Aorta (tissue), 5 donors: Measurements from ENCODE around the gene SPDYE4. TPM values are rescaled to one million over a fixed set of nuclear protein-coding genes. Genes with fewer than 3 reads are reported as not detected.

Source experiments
- ATAC-seq: fragments of 200-7000 bp; cut with Tn5 transposase; one replicate; pipeline ENCODE4 v1.9.1; 2022; ENCODE audit warnings: moderate library complexity; ENCODE audit not compliant: low FRiP score
- DNase-seq, 2 donors: peaks; one replicate each; pipeline ENCODE4 v3.0.0-alpha.2; 2020
- H3K27ac ChIP-seq, 2 donors: one replicate each; pipeline ENCODE4 v1.5.1; 2013; ENCODE audit warnings: low read length in 2 of 2, mild to moderate bottlenecking in 2 of 2, moderate library complexity in 2 of 2, control low read depth in 1 of 2, inconsistent platforms in 1 of 2, low read depth in 1 of 2
- H3K27me3 ChIP-seq, 2 donors: one replicate each; pipeline ENCODE4 v1.6.1; 2013; ENCODE audit warnings: control low read depth in 1 of 2, low read length in 1 of 2, mild to moderate bottlenecking in 1 of 2, moderate library complexity in 1 of 2; ENCODE audit not compliant: insufficient read depth in 2 of 2, control insufficient read depth in 1 of 2
- H3K36me3 ChIP-seq, 2 donors: one replicate each; pipeline ENCODE4 v1.6.1; 2013; ENCODE audit warnings: control low read depth in 1 of 2, low read length in 1 of 2, mild to moderate bottlenecking in 1 of 2; ENCODE audit not compliant: insufficient read depth in 2 of 2, control insufficient read depth in 1 of 2
- H3K4me1 ChIP-seq, 2 donors: one replicate each; pipeline ENCODE4 v1.6.1; 2013; ENCODE audit warnings: low read length in 2 of 2, control low read depth in 1 of 2, mild to moderate bottlenecking in 1 of 2, moderate library complexity in 1 of 2; ENCODE audit not compliant: insufficient read depth in 2 of 2, control insufficient read depth in 1 of 2
- H3K4me3 ChIP-seq, 2 donors: one replicate each; pipeline ENCODE4 v1.5.1; 2013; ENCODE audit warnings: low read length in 2 of 2, control low read depth in 1 of 2, mild to moderate bottlenecking in 1 of 2
- H3K9me3 ChIP-seq: one replicate; pipeline ENCODE4 v1.6.1; 2013; ENCODE audit warnings: mild to moderate bottlenecking, low read length; ENCODE audit not compliant: control insufficient read depth
- WGBS, 2 donors: extraction: QIAGEN DNeasy Blood & Tissue Kit; methylation state at CpG; one replicate each; pipeline ENCODE4 v1.1.7; 2013; 5-methylcytosine and 5-hydroxymethylcytosine counted together
- intact Hi-C, 2 donors: fragments of 100-400 bp; cut with DNase I; formaldehyde crosslinking; loops; one replicate each; pipeline versions ENCODE4 v1.14.2 to v1.15.0; 2022
- polyA plus RNA-seq, 2 donors: library from polyadenylated mRNA; stranded (reverse); fragments of 200-250 nt; gene quantifications; one replicate each; pipeline ENCODE4 v1.2.3, GENCODE V29; 2013
- total RNA-seq, 2 donors: library from RNA; stranded (reverse); fragmentation: NEBNext Ultra II Directional; extraction: Animal tissue kit (Norgen Biotek cat#: 25700); gene quantifications; one replicate each; pipeline ENCODE4 v1.2.1, GENCODE V29; 2021
- donor health status: healthy with polysubstance abuse.
- donor health status: Bipolar disorder and iron deficiency.
- donor health status: DM: no; HTN: no; CAD: no.
- donor health status: DM: no; HTN: no; CAD: no.
- donor health status: DM: yes; HTN: yes; CAD: no.

SPDYE4 gene
- total and polyA plus RNA-seq, 4 donors, result not detected

GRCh38 chr17:8799570-8800212 lies 41.3 kb upstream of the SPDYE4 start:
- no peak overlapping the region for H3K27ac ChIP-seq
- no peaks in the 10 kb centered on the region for H3K27me3 ChIP-seq
- H3K9me3 ChIP-seq, result no peaks in the 10 kb centered on the region
- intact Hi-C loops, result no loop called here
- ATAC-seq (no peak), DNase-seq (no peak)
- no peaks in the 10 kb centered on the region for H3K4me1 ChIP-seq
- H3K36me3 ChIP-seq, result no peaks in the 10 kb centered on the region
- H3K4me3 ChIP-seq, result no peak overlapping the region
- 67 to 74% methylated on average over 14 to 15 of the region's 15 CpGs for WGBS, 2 donors

- intact Hi-C loops, result no loop called here
- 16 to 19% methylated on average over 40 to 62 of the region's 62 CpGs for WGBS, 2 donors
- H3K4me3 ChIP-seq, result no peak within 1 kb of the TSS
- no peak within 1 kb of the TSS for H3K27ac ChIP-seq
- ATAC-seq (no peak), DNase-seq (no peak)
- no peaks in the 10 kb centered on the region for H3K9me3 ChIP-seq
- H3K27me3 ChIP-seq, result no peaks in the 10 kb centered on the region
- no peaks in the 10 kb centered on the region for H3K4me1 ChIP-seq
- no peaks in the 10 kb centered on the region for H3K36me3 ChIP-seq
Observed at GRCh38 chr17:8798846-8799569, 40.7 kb upstream of the SPDYE4 start, which contains the start of gene MFSD6L. Gene MFSD6L, minus strand, starts transcription at chr17:8799365. Its CDS starts 245 bp downstream, at chr17:8799120.

GRCh38 chr17:8798176-8798845 lies 40.0 kb upstream of the SPDYE4 start:
- Histone ChIP-seq H3K27ac (no peak overlapping the region), H3K27me3 (no peaks in the 10 kb centered on the region), H3K36me3 (no peaks in the 10 kb centered on the region), H3K4me1 (no peaks in the 10 kb centered on the region), H3K4me3 (no peak overlapping the region), H3K9me3 (no peaks in the 10 kb centered on the region)
- ATAC-seq (no peak), DNase-seq (no peak)
- intact Hi-C loops, result no loop called here
- WGBS, 2 donors, result 76 to 77% methylated on average over 23 of the region's 23 CpGs

GRCh38 chr17:8797621-8798175 lies 39.4 kb upstream of the SPDYE4 start:
- Histone ChIP-seq H3K27me3 (no peaks in the 10 kb centered on the region), H3K4me3 (no peak overlapping the region), H3K27ac (no peak overlapping the region), H3K36me3 (no peaks in the 10 kb centered on the region), H3K4me1 (no peaks in the 10 kb centered on the region), H3K9me3 (no peaks in the 10 kb centered on the region)
- ATAC-seq, result no peak
- DNase-seq, result no peak
- intact Hi-C loops, result no loop called here
- 91 to 92% methylated on average over 14 of the region's 14 CpGs for WGBS, 2 donors

GRCh38 chr17:8794636-8795035 lies 36.3 kb upstream of the SPDYE4 start:
- no peaks in the 10 kb centered on the region for H3K9me3 ChIP-seq
- no peaks in the 10 kb centered on the region for H3K4me1 ChIP-seq
- 52 to 53% methylated on average over 7 of the region's 7 CpGs for WGBS, 2 donors
- H3K27ac ChIP-seq, result no peak overlapping the region
- intact Hi-C loops, result no loop called here
- no peak overlapping the region for H3K4me3 ChIP-seq
- H3K27me3 ChIP-seq, result no peaks in the 10 kb centered on the region
- ATAC-seq, result no peak
- no peak for DNase-seq
- no peaks in the 10 kb centered on the region for H3K36me3 ChIP-seq

GRCh38 chr17:8793649-8794048 lies 35.3 kb upstream of the SPDYE4 start:
- Histone ChIP-seq H3K36me3 (no peaks in the 10 kb centered on the region), H3K9me3 (no peaks in the 10 kb centered on the region), H3K4me1 (no peaks in the 10 kb centered on the region), H3K27ac (no peak overlapping the region), H3K27me3 (no peaks in the 10 kb centered on the region), H3K4me3 (no peak overlapping the region)
- no peak for ATAC-seq
- intact Hi-C loops, result no loop called here
- no peak for DNase-seq
- 81 to 89% methylated on average over 2 of the region's 2 CpGs for WGBS, 2 donors

GRCh38 chr17:8792646-8793045 lies 34.3 kb upstream of the SPDYE4 start:
- Histone ChIP-seq H3K9me3 (no peaks in the 10 kb centered on the region), H3K36me3 (no peaks in the 10 kb centered on the region), H3K27me3 (no peaks in the 10 kb centered on the region), H3K4me1 (no peaks in the 10 kb centered on the region), H3K4me3 (no peak overlapping the region), H3K27ac (no peak overlapping the region)
- DNase-seq (no peak), ATAC-seq (no peak)
- intact Hi-C loops, result no loop called here
- WGBS, 2 donors, result 78 to 84% methylated on average over 6 of the region's 6 CpGs

GRCh38 chr17:8791910-8792270 lies 33.5 kb upstream of the SPDYE4 start:
- Histone ChIP-seq H3K4me1 (no peaks in the 10 kb centered on the region), H3K36me3 (no peaks in the 10 kb centered on the region), H3K4me3 (no peak overlapping the region), H3K27me3 (no peaks in the 10 kb centered on the region), H3K27ac (no peak overlapping the region), H3K9me3 (no peaks in the 10 kb centered on the region)
- ATAC-seq (no peak), DNase-seq (no peak)
- WGBS, 2 donors, result 59 to 62% methylated on average over 2 of the region's 2 CpGs
- intact Hi-C loops, result no loop called here
